Stomach (tissue), 9 donors: ENCODE results near the gene ARHGEF10L. TPM values are rescaled to one million over a fixed set of nuclear protein-coding genes. Genes with fewer than 3 reads are reported as not detected.

Experiments used
- DNase-seq, 2 donors: peaks; one replicate each; pipeline versions ENCODE4 v3.0.0 to v3.0.0-alpha.2; 2013 to 2019
- H3K27ac ChIP-seq, 5 donors: fragments of 200-600 bp in 4 of 5; sonication (generic) in 4 of 5; one replicate each; pipeline ENCODE4 v1.5.1; 2013 to 2019; ENCODE audit warnings: mild to moderate bottlenecking in 1 of 5, moderate library complexity in 1 of 5
- H3K27me3 ChIP-seq, 3 donors: fragments of 200-600 bp; sonication (generic); one replicate each; pipeline ENCODE4 v1.5.1; 2017 to 2019; ENCODE audit warnings: mixed run types in 1 of 3
- H3K36me3 ChIP-seq, 4 donors: fragments of 200-600 bp; sonication (generic); 1 replicate in 3 of 4; 2 replicates in 1 of 4; pipeline ENCODE4 v1.5.1; 2016 to 2019
- H3K4me1 ChIP-seq, 4 donors: fragments of 200-600 bp; sonication (generic); one replicate each; pipeline ENCODE4 v1.5.1; 2016 to 2019
- H3K4me3 ChIP-seq, 4 donors: fragments of 200-600 bp; sonication (generic) in 3 of 4; one replicate each; pipeline ENCODE4 v1.5.1; 2016 to 2019; ENCODE audit warnings: mild to moderate bottlenecking in 1 of 4
- H3K9me3 ChIP-seq, 4 donors: fragments of 200-600 bp; sonication (generic); one replicate each; pipeline ENCODE4 v1.5.1; 2016 to 2019
- EP300 ChIP-seq: sonication (generic); formaldehyde crosslinking; IDR thresholded peaks from one replicate; pipeline ENCODE4 v1.6.1; 2017; ENCODE audit warnings: antibody characterized with exemption
- POLR2A ChIP-seq, 4 donors: fragments of 450-650 bp; IDR thresholded peaks; one replicate each; pipeline ENCODE4 v1.6.1; 2016; ENCODE audit warnings: antibody characterized with exemption in 4 of 4, control low read depth in 2 of 4, mild to moderate bottlenecking in 1 of 4, moderate library complexity in 1 of 4
- POLR2AphosphoS5 ChIP-seq, 3 donors: sonication (generic); formaldehyde crosslinking; IDR thresholded peaks; one replicate each; pipeline ENCODE4 v1.6.1; 2016; ENCODE audit warnings: antibody characterized with exemption in 3 of 3
- WGBS, 5 donors: extraction: QIAGEN DNeasy Blood & Tissue Kit in 3 of 5; methylation state at CpG; one replicate each; pipeline versions ENCODE4 v1.1.5 to v1.1.7; 2013 to 2018; 5-methylcytosine and 5-hydroxymethylcytosine counted together
- intact Hi-C: fragments of 100-400 bp; cut with DNase I; formaldehyde crosslinking; loops from one replicate; pipeline ENCODE4 v1.15.1; 2023; ENCODE audit warnings: low total_unique reads
- polyA plus RNA-seq, 3 donors: library from polyadenylated mRNA; stranded (reverse); fragments of 200-250 nt; gene quantifications; one replicate each; pipeline ENCODE4 v1.2.3, GENCODE V29; 2013
- total RNA-seq, 5 donors: library from RNA; depleted of rRNA; stranded (reverse); fragments of >200 nt; gene quantifications; one replicate each; pipeline versions ENCODE4 v1.1.0 to v1.2.3, GENCODE V29; 2014 to 2016
- TF ChIP-seq, protein P1 (sequence below), 7 experiments: fragments of 450-650 bp in 4 of 7; fragments of 200-600 bp in 3 of 7; sonication (generic) in 3 of 7; IDR thresholded peaks; one replicate each; pipeline ENCODE4 v1.5.1; 2016 to 2019; ENCODE audit warnings: antibody characterized with exemption in 7 of 7, control low read depth in 2 of 7, mild to moderate bottlenecking in 1 of 7
- donor health status: healthy with polysubstance abuse.
- donor health status: Bipolar disorder and iron deficiency.
- donor health status: healthy.

ARHGEF10L gene
- total and polyA plus RNA-seq, 8 donors = 15.4 to 329 (median 45.0) TPM

DNA sequence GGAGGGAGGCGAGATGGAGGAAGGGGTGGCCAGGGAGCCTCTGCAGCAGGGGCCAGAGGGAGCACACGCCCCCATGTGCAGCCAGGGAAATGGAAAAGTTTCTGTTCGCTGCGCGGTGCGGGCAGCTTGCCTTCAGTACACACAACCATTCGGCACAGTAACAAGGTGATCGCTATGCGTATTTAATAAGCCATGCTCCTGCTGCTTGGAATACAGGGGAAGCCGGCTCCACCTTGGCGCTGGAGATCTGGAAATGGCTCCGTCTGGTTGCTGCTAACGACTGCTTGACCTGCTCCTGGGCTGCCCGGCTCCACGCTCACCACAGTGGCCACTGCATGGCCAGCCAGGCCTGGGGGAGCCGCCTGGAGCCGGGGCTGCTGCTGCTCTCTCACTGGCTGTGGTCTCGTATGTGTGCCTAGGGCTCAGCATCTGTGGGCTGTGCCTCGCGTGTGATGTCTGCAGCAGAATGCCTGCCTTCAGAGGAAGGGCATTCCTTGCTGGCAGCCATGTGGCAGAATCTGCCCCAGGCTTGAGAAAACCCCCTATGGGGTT lies 129.2 kb downstream of the ARHGEF10L start:
- Histone ChIP-seq H3K4me1 (peaks cover 0 to 29% (median 10%) of the 10 kb centered on the region in 4 donors), H3K27me3 (no peaks in the 10 kb centered on the region), H3K9me3 (no peaks in the 10 kb centered on the region), H3K4me3 (no peak overlapping the region), H3K36me3 (peaks cover 31 to 81% (median 75%) of the 10 kb centered on the region in 4 donors), H3K27ac (no peak overlapping the region)
- DNase-seq = no peak
- TF ChIP-seq POLR2AphosphoS5 (IDR thresholded peaks at IDR 0.05) = no peak
- no peak for TF ChIP-seq POLR2A (IDR thresholded peaks at IDR 0.05)
- no peak for TF ChIP-seq EP300
- TF ChIP-seq, protein P1, sequence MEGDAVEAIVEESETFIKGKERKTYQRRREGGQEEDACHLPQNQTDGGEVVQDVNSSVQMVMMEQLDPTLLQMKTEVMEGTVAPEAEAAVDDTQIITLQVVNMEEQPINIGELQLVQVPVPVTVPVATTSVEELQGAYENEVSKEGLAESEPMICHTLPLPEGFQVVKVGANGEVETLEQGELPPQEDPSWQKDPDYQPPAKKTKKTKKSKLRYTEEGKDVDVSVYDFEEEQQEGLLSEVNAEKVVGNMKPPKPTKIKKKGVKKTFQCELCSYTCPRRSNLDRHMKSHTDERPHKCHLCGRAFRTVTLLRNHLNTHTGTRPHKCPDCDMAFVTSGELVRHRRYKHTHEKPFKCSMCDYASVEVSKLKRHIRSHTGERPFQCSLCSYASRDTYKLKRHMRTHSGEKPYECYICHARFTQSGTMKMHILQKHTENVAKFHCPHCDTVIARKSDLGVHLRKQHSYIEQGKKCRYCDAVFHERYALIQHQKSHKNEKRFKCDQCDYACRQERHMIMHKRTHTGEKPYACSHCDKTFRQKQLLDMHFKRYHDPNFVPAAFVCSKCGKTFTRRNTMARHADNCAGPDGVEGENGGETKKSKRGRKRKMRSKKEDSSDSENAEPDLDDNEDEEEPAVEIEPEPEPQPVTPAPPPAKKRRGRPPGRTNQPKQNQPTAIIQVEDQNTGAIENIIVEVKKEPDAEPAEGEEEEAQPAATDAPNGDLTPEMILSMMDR (IDR thresholded peaks at IDR 0.05) = no peak
- intact Hi-C loops = no loop called here
- 74 to 86% (median 81%) methylated on average over 16 to 20 of the region's 20 CpGs for WGBS, 5 donors

DNA sequence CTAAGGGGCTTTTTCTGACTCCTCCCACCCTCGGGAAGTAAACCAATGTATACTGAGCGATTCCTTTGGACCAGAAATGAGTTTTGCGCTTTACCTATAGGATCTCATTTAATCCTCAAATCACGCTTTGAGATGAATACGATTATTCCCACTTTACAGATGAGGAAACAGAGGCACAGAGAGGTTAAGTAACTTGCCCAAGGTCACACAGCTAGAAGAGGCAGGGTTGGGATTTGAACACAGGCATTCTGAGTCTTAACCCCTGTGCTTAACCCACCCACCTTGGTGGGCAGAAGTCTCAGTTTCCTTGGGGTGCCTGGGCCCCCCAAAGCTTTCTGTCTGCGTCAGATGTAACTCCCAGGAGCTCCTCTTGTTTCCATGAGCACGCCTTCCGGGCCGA lies 129.8 kb downstream of the ARHGEF10L start:
- H3K36me3 ChIP-seq = peaks cover 25 to 81% (median 71%) of the 10 kb centered on the region in 4 donors
- 88 to 96% (median 94%) methylated on average over 5 to 9 of the region's 9 CpGs for WGBS, 5 donors

DNA sequence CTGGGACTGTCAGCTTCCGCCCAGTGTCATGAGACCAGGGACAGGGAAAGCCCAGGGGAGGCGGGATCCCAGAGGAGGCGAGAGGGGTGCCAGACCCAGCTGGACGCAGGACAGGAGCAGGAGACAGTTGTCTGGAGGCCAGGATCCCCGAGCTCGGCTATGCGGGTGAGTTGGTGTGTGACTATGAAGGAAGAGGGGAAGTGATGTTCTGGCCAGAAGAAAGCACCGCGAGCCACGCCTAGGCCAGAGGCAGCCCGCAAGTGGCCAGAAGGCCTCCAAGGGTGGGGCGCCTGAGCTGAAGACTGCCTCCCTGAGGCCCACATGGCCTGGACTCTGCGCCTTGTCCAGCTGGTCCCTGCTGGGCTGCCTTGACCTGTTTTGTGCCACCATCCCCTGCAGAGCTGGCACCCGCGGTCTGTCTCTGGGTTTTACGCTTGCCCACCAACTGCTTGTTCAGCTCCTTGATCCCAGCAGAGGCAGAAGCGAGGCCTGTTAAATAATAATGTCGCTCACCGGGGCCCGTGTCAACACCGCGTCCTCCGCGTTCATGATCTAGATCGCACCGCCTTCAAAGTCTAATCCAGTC lies 130.5 kb downstream of the ARHGEF10L start:
- Histone ChIP-seq H3K36me3 (peaks cover 20 to 79% (median 70%) of the 10 kb centered on the region in 4 donors), H3K4me1 (peaks cover 0 to 33% (median 11%) of the 10 kb centered on the region in 4 donors), H3K27ac (peak overlapping the region in 1 of 5 donors; percentile 3), H3K9me3 (no peaks in the 10 kb centered on the region), H3K27me3 (no peaks in the 10 kb centered on the region), H3K4me3 (no peak overlapping the region)
- no peak for DNase-seq
- TF ChIP-seq POLR2AphosphoS5 (IDR thresholded peaks at IDR 0.05) = no peak
- TF ChIP-seq POLR2A (IDR thresholded peaks at IDR 0.05) = no peak
- TF ChIP-seq EP300 = no peak
- TF ChIP-seq, protein P1 (IDR thresholded peaks at IDR 0.05) = no peak
- intact Hi-C loops = no loop called here
- WGBS, 5 donors = 82 to 91% (median 89%) methylated on average over 23 to 26 of the region's 26 CpGs

More for the DNA sequence above, 129.8 kb downstream of the ARHGEF10L start:
- peaks cover 0 to 33% (median 10%) of the 10 kb centered on the region in 4 donors for H3K4me1 ChIP-seq
- intact Hi-C loops = no loop called here
- TF ChIP-seq POLR2A (IDR thresholded peaks at IDR 0.05) (no peak), POLR2AphosphoS5 (IDR thresholded peaks at IDR 0.05) (no peak), EP300 (no peak)
- TF ChIP-seq, protein P1 (IDR thresholded peaks at IDR 0.05) = no peak
- no peaks in the 10 kb centered on the region for H3K27me3 ChIP-seq
- H3K4me3 ChIP-seq = no peak overlapping the region
- no peaks in the 10 kb centered on the region for H3K9me3 ChIP-seq
- H3K27ac ChIP-seq = no peak overlapping the region
- no peak for DNase-seq

DNA sequence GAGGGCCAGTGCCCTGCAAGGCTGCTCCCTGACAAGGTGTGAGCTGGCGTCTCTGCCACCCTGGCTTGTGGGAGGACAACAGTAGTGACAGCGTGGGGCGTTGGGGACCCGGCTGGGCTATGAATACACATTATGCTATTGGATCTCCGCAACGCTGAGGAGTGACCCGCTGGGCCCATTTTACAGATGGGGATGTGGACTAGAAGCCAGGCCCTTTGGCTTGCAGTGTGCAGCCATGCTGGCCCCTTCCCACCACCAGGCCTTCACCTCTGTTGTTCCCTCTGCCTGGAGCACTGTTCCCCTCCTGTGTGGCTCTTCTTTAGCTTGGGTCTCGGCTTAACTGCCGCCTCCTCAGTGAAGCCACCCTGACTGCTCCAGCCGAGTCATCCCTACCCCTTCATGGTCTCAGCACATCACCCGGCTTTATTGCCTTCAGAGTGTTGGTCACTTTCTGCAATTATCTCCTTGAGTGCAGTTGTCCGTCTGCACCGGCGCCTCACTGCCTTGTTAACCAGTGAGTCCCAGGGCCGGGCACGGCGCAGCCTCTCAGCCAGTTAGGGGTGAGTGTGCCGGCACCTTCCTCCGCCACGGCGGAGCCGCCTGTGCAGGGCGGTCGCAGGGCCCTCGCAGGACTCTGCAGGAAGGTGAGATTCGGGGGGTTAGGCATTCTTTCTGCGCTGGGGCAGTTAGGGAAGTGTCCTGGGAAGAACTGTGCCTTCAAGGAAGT lies 131.3 kb downstream of the ARHGEF10L start:
- Histone ChIP-seq H3K36me3 (peaks cover 12 to 72% (median 63%) of the 10 kb centered on the region in 4 donors), H3K4me3 (no peak overlapping the region), H3K27me3 (no peaks in the 10 kb centered on the region), H3K9me3 (no peaks in the 10 kb centered on the region), H3K27ac (no peak overlapping the region), H3K4me1 (peaks cover 0 to 33% (median 15%) of the 10 kb centered on the region in 4 donors)
- WGBS, 5 donors = 87 to 92% (median 91%) methylated on average over 21 to 27 of the region's 27 CpGs
- DNase-seq = no peak
- intact Hi-C loops = no loop called here
- no peak for TF ChIP-seq POLR2A (IDR thresholded peaks at IDR 0.05)
- TF ChIP-seq POLR2AphosphoS5 (IDR thresholded peaks at IDR 0.05) = no peak
- no peak for TF ChIP-seq EP300
- TF ChIP-seq, protein P1 (IDR thresholded peaks at IDR 0.05) = no peak
